Loucy (cell line): Measurements from ENCODE around the gene CNTN1.

Experiments
- H2AFZ ChIP-seq: fragments of 200-600 bp; sonication (generic); 2 replicates; pipeline ENCODE4 v1.6.0; 2016; ENCODE audit warnings: antibody characterized with exemption, mild to moderate bottlenecking, low read length, moderate library complexity
- H3F3A ChIP-seq: fragments of 200-600 bp; 2 replicates; pipeline ENCODE4 v1.6.0; 2016; ENCODE audit warnings: antibody characterized with exemption, low read depth, mild to moderate bottlenecking
- H3K27me3 ChIP-seq: fragments of 200-600 bp; sonication (generic); 2 replicates; pipeline ENCODE4 v1.6.1; 2014; ENCODE audit warnings: low read length, mild to moderate bottlenecking; ENCODE audit not compliant: insufficient read depth, poor library complexity, severe bottlenecking
- H3K36me3 ChIP-seq: fragments of 200-600 bp; sonication (generic); 2 replicates; pipeline ENCODE4 v1.6.1; 2016; ENCODE audit warnings: low read length; ENCODE audit not compliant: insufficient read depth
- H3K4me1 ChIP-seq: fragments of 200-600 bp; sonication (generic); 2 replicates; pipeline ENCODE4 v1.5.1; 2014; ENCODE audit warnings: low read length, mild to moderate bottlenecking; ENCODE audit not compliant: insufficient read depth, poor library complexity, severe bottlenecking
- H3K4me2 ChIP-seq: fragments of 200-600 bp; sonication (generic); 2 replicates; pipeline ENCODE4 v1.6.0; 2014; ENCODE audit warnings: antibody characterized with exemption, low read length, low read depth, mild to moderate bottlenecking; ENCODE audit not compliant: poor library complexity, severe bottlenecking
- H3K4me3 ChIP-seq: fragments of 200-600 bp; sonication (generic); 2 replicates; pipeline ENCODE4 v1.5.1; 2014; ENCODE audit warnings: low read length, mild to moderate bottlenecking, mixed read lengths; ENCODE audit not compliant: poor library complexity, severe bottlenecking
- H3K79me2 ChIP-seq: fragments of 200-600 bp; sonication (generic); 2 replicates; pipeline ENCODE4 v1.6.1; 2014; ENCODE audit warnings: low read length; ENCODE audit not compliant: insufficient read depth
- H3K9ac ChIP-seq: fragments of 200-600 bp; sonication (generic); 2 replicates; pipeline ENCODE4 v1.6.0; 2014; ENCODE audit warnings: mild to moderate bottlenecking, low read depth, low read length, moderate library complexity; ENCODE audit not compliant: poor library complexity, severe bottlenecking
- H3K9me2 ChIP-seq: fragments of 200-600 bp; sonication (generic); replicated peaks from 2 replicates; pipeline ENCODE4 v1.6.1; 2016; ENCODE audit warnings: low read depth, low read length, mixed read lengths
- H3K9me3 ChIP-seq: fragments of 200-600 bp; sonication (generic); 2 replicates; pipeline ENCODE4 v1.6.1; 2014; ENCODE audit warnings: mild to moderate bottlenecking, antibody characterized with exemption, low read length, low read depth; ENCODE audit not compliant: insufficient read depth
- H4K20me1 ChIP-seq: fragments of 200-600 bp; sonication (generic); 2 replicates; pipeline ENCODE4 v1.6.0; 2014; ENCODE audit warnings: antibody characterized with exemption, low read length, mild to moderate bottlenecking; ENCODE audit not compliant: insufficient read depth, poor library complexity, severe bottlenecking
- EZH2phosphoT487 ChIP-seq: fragments of 200-600 bp; IDR thresholded peaks from 2 replicates; pipeline ENCODE4 v1.6.1; 2018; ENCODE audit warnings: antibody characterized with exemption, mild to moderate bottlenecking, moderate library complexity, borderline replicate concordance
- TF ChIP-seq, protein P1 (sequence below): fragments of 200-600 bp; sonication (generic); conservative IDR thresholded peaks from 2 replicates; pipeline ENCODE4 v1.5.1; 2014; ENCODE audit warnings: mild to moderate bottlenecking, antibody characterized with exemption, low read length

CNTN1 gene

DNA sequence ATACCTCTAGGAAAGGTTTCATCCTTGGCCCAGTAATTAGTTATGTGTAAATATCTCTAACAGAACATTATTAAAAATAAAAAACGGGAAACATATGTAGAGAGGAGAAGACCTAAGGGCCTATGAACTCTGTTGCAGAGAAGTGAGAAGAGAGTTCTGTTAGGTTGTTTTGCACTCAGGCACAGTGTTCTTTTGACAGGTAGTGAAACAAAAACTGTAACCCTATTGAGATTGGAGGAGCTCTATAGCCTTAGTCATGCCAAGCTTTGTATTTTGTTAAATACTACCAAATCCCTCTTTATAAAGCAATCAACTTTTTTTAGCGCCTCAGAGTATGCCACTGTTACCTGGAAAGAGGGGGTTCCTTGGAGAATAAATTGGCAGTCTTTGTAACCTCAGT lies 77.6 kb downstream of the CNTN1 start:
- Histone ChIP-seq H3K79me2 (no peaks in the 10 kb centered on the region), H4K20me1 (no peaks in the 10 kb centered on the region), H3K27me3 (no peaks in the 10 kb centered on the region), H3K4me3 (no peak overlapping the region), H3K36me3 (no peaks in the 10 kb centered on the region), H2AFZ (no peak overlapping the region), H3K9me2 (no peaks in the 10 kb centered on the region), H3K9me3 (no peaks in the 10 kb centered on the region), H3K4me2 (no peak overlapping the region), H3K4me1 (no peaks in the 10 kb centered on the region), H3F3A (no peaks in the 10 kb centered on the region), H3K9ac (no peak overlapping the region)
- TF ChIP-seq EZH2phosphoT487, result no peak
- TF ChIP-seq, protein P1, sequence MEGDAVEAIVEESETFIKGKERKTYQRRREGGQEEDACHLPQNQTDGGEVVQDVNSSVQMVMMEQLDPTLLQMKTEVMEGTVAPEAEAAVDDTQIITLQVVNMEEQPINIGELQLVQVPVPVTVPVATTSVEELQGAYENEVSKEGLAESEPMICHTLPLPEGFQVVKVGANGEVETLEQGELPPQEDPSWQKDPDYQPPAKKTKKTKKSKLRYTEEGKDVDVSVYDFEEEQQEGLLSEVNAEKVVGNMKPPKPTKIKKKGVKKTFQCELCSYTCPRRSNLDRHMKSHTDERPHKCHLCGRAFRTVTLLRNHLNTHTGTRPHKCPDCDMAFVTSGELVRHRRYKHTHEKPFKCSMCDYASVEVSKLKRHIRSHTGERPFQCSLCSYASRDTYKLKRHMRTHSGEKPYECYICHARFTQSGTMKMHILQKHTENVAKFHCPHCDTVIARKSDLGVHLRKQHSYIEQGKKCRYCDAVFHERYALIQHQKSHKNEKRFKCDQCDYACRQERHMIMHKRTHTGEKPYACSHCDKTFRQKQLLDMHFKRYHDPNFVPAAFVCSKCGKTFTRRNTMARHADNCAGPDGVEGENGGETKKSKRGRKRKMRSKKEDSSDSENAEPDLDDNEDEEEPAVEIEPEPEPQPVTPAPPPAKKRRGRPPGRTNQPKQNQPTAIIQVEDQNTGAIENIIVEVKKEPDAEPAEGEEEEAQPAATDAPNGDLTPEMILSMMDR, result no peak

DNA sequence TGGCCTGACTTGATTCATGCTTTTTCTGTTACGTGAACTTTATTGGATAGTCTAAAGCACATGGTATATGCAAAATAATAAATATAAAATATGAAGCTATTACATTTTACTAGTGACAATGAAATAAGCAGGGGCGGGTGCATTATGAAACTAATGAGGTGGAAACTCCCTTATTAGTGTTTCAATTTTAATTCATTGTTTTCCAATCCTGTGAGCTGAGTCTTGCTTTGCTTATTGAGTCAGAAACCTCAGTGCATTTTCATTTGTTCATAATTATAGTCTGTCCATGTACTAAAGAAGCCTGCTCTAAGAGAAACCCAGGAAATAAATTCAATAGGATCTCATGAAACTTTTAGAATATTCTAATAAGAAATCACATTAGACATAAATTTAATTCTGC lies 78.5 kb downstream of the CNTN1 start:
- H3K4me3 ChIP-seq, result no peak overlapping the region
- H3K79me2 ChIP-seq, result no peaks in the 10 kb centered on the region
- H2AFZ ChIP-seq, result no peak overlapping the region

DNA sequence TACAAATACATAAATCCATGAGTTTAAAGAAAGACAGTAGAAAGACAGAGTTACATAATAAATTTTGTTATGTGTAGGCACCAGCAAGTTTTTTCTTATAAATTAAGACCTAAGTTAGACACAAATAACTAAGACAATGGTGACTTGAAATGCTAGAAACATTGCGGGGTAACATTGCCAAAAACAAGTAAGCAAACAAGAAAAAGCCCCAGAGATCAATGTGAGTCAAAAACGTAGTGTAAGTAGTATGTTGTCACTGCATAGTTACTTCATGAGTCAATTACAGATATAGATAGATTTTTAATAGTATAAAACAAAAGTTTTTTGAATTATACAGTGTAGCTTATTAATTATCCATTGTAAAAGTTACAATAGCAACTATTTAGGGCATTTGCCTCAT lies 83.4 kb downstream of the CNTN1 start:
- H3K36me3 ChIP-seq, result no peaks in the 10 kb centered on the region
- no peaks in the 10 kb centered on the region for H4K20me1 ChIP-seq
- no peaks in the 10 kb centered on the region for H3F3A ChIP-seq
- H3K9ac ChIP-seq, result no peak overlapping the region
- H3K4me1 ChIP-seq, result no peaks in the 10 kb centered on the region
- H3K4me3 ChIP-seq, result no peak overlapping the region
- no peaks in the 10 kb centered on the region for H3K79me2 ChIP-seq
- no peaks in the 10 kb centered on the region for H3K9me2 ChIP-seq
- H2AFZ ChIP-seq, result no peak overlapping the region
- TF ChIP-seq EZH2phosphoT487, result no peak
- TF ChIP-seq, protein P1, result no peak
- H3K27me3 ChIP-seq, result no peaks in the 10 kb centered on the region
- H3K4me2 ChIP-seq, result no peak overlapping the region
- H3K9me3 ChIP-seq, result no peaks in the 10 kb centered on the region

More for the DNA sequence above, 78.5 kb downstream of the CNTN1 start:
- Histone ChIP-seq H3K9ac (no peak overlapping the region), H3K9me3 (no peaks in the 10 kb centered on the region), H3K27me3 (no peaks in the 10 kb centered on the region), H4K20me1 (no peaks in the 10 kb centered on the region), H3K4me1 (no peaks in the 10 kb centered on the region), H3K4me2 (no peak overlapping the region), H3F3A (no peaks in the 10 kb centered on the region), H3K9me2 (no peaks in the 10 kb centered on the region), H3K36me3 (no peaks in the 10 kb centered on the region)
- TF ChIP-seq, protein P1, result no peak
- TF ChIP-seq EZH2phosphoT487, result no peak
